Measurements from ENCODE around the gene UCP2.

GRCh38 chr11:73980001-73980961 is 2.4 kb downstream of the UCP2 start:
- TF ChIP-seq HMGXB4 (CRISPR knock-in tag; IDR thresholded peaks at IDR 0.05) (no peak), EZH2 (IDR thresholded peaks at IDR 0.05; ENCODE audit: borderline replicate concordance, low read depth, low read length) (no peak), RFX5 (IDR thresholded peaks at IDR 0.05; ENCODE audit: low read depth, low read length) (no peak), SRF (CRISPR knock-in tag; IDR thresholded peaks at IDR 0.05) (no peak), SOX6 (IDR thresholded peaks at IDR 0.05) (0 out of 2 replicates have a peak, but pooled peaks have one; percentile 25), HMG20A (CRISPR knock-in tag; conservative IDR thresholded peaks at IDR 0.05) (no peak)

All from K562 (cell line).